CD4-positive, alpha-beta T cell treated with Interleukin-12 subunit alpha and Interleukin-12 subunit beta, for 1 hour (primary cell): ENCODE measurements around the gene C1QTNF7.

ENCODE experiments used
- DNase-seq: peaks from one replicate; pipeline ENCODE4 v3.0.0-alpha.2; 2020

Gene C1QTNF7

GRCh38 chr4:15458616-15459015 is 30.8 kb downstream of the C1QTNF7 start:
- no peak for DNase-seq

- no peak for DNase-seq
Observed at GRCh38 chr4:15459706-15460105, 31.9 kb downstream of the C1QTNF7 start.

- DNase-seq = no peak
Observed at GRCh38 chr4:15466596-15466995, 38.8 kb downstream of the C1QTNF7 start.

GRCh38 chr4:15469402-15470127 is 41.7 kb downstream of the C1QTNF7 start, which contains the start of gene CC2D2A:
TSS of gene CC2D2A (plus strand) at chr4:15469882. CDS start at chr4:15475933, 6,051 bp downstream.
- DNase-seq = no peak

- DNase-seq = no peak
Observed at GRCh38 chr4:15470128-15470475, 42.3 kb downstream of the C1QTNF7 start.

GRCh38 chr4:15476396-15476795 is 48.6 kb downstream of the C1QTNF7 start:
- DNase-seq = no peak

- no peak for DNase-seq
Observed at GRCh38 chr4:15478724-15479088, 50.9 kb downstream of the C1QTNF7 start.

- DNase-seq = peak; percentile 19
Observed at GRCh38 chr4:15479089-15479912, 51.5 kb downstream of the C1QTNF7 start.

GRCh38 chr4:15479913-15480185 is 52.0 kb downstream of the C1QTNF7 start:
- DNase-seq = no peak

- DNase-seq = no peak
Observed at GRCh38 chr4:15481961-15482745, 54.3 kb downstream of the C1QTNF7 start.

GRCh38 chr4:15482842-15483241 is 55.0 kb downstream of the C1QTNF7 start:
- no peak for DNase-seq

- DNase-seq = no peak
Observed at GRCh38 chr4:15488136-15488535, 60.3 kb downstream of the C1QTNF7 start.

- no peak for DNase-seq
Observed at GRCh38 chr4:15488658-15489470, 61.0 kb downstream of the C1QTNF7 start.

GRCh38 chr4:15489551-15489950 is 61.7 kb downstream of the C1QTNF7 start:
- no peak for DNase-seq

GRCh38 chr4:15493411-15493810 is 65.6 kb downstream of the C1QTNF7 start:
- DNase-seq = no peak

- no peak for DNase-seq
Observed at GRCh38 chr4:15495621-15496020, 67.8 kb downstream of the C1QTNF7 start.
